GM12875 (cell line): ENCODE data around the gene ADPRH.
A peak's percentile ranks its signal among the peaks of the same experiment; 100 is the strongest.

Experiments used
- H3K4me3 ChIP-seq: one replicate; pipeline ENCODE4 v1.5.1; 2011; ENCODE audit warnings: low read depth, low read length, control low read depth
- CTCF ChIP-seq: IDR thresholded peaks from 2 replicates; pipeline ENCODE4 v1.5.1; 2011; ENCODE audit warnings: low read depth, mild to moderate bottlenecking, control low read depth, inconsistent platforms, low read length, moderate library complexity, borderline replicate concordance; ENCODE audit not compliant: insufficient read depth

Gene ADPRH

GRCh38 chr3:119579366-119580066 lies at the start of gene ADPRH:
TSS of gene ADPRH (plus strand) at chr3:119579492. CDS start at chr3:119582170, 2,678 bp downstream.
- H3K4me3 ChIP-seq, result peak within 1 kb of the TSS; percentile 74
- no peak for TF ChIP-seq CTCF

- TF ChIP-seq CTCF, result no peak
- no peak overlapping the region for H3K4me3 ChIP-seq
These were observed 49.4 kb upstream of the ADPRH start for GRCh38 chr3:119529883-119530282.

GRCh38 chr3:119530456-119530855 lies 48.8 kb upstream of the ADPRH start:
- no peak for TF ChIP-seq CTCF
- H3K4me3 ChIP-seq, result no peak overlapping the region

GRCh38 chr3:119531151-119531550 lies 48.1 kb upstream of the ADPRH start:
- no peak overlapping the region for H3K4me3 ChIP-seq
- TF ChIP-seq CTCF, result no peak

GRCh38 chr3:119534296-119534695 lies 45.0 kb upstream of the ADPRH start:
- no peak for TF ChIP-seq CTCF
- H3K4me3 ChIP-seq, result no peak overlapping the region

- H3K4me3 ChIP-seq, result no peak overlapping the region
- TF ChIP-seq CTCF, result no peak
These were observed 42.5 kb upstream of the ADPRH start for GRCh38 chr3:119536757-119537156.

- no peak for TF ChIP-seq CTCF
- no peak overlapping the region for H3K4me3 ChIP-seq
These were observed 40.5 kb upstream of the ADPRH start for GRCh38 chr3:119538772-119539171.
